ENCODE measurements around the gene PTPRD. TPM values are rescaled to one million over a fixed set of nuclear protein-coding genes. Genes with fewer than 3 reads are reported as not detected.
"Not testable (repeated sequence)": the region's sequence is repeated elsewhere in the genome, so short reads cannot be mapped to it uniquely, and the experiment has no call there.

PTPRD gene
- total RNA-seq, 4 donors from 2014 or later, result 0.78 to 11.7 (median 1.6) TPM

DNA sequence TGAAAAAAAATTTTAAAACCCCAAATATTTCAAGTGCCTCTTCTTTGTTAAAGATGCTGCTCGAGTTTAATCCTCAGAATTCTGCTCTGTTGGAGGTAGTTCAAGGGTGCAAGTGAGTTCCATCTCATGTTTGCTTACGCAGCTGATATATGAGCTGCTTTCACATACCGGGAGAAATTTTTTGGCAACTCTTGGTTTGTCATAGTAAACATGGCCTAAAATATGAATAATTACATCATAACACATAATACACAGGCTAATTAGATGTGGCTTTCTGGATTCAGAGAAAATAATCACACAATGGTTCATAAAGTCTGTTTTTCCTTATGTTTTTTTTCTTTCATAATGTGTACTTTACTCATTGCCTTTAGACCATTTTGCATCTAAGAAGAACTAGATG lies 1134.1 kb downstream of the PTPRD start:
- Histone ChIP-seq H3K27me3 (no peaks in the 10 kb centered on the region), H3K36me3 (no peaks in the 10 kb centered on the region), H3K9me3 (no peaks in the 10 kb centered on the region), H3K4me3 (no peak overlapping the region), H3K27ac (no peak overlapping the region), H3K4me1 (no peaks in the 10 kb centered on the region)
- intact Hi-C loops (cut with DNase I; ENCODE audit: low total_unique reads) (no loop called here), in situ Hi-C loops (cut with MboI; ENCODE audit: low sequenced_read_pairs in 4 of 4) (no loop called here)
- no peak for ATAC-seq
- no peak for DNase-seq
- TF ChIP-seq, protein P1, sequence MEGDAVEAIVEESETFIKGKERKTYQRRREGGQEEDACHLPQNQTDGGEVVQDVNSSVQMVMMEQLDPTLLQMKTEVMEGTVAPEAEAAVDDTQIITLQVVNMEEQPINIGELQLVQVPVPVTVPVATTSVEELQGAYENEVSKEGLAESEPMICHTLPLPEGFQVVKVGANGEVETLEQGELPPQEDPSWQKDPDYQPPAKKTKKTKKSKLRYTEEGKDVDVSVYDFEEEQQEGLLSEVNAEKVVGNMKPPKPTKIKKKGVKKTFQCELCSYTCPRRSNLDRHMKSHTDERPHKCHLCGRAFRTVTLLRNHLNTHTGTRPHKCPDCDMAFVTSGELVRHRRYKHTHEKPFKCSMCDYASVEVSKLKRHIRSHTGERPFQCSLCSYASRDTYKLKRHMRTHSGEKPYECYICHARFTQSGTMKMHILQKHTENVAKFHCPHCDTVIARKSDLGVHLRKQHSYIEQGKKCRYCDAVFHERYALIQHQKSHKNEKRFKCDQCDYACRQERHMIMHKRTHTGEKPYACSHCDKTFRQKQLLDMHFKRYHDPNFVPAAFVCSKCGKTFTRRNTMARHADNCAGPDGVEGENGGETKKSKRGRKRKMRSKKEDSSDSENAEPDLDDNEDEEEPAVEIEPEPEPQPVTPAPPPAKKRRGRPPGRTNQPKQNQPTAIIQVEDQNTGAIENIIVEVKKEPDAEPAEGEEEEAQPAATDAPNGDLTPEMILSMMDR (IDR thresholded peaks at IDR 0.05 in 4 of 5, conservative IDR thresholded peaks at IDR 0.05 in 1 of 5), result no peak
- no peak for TF ChIP-seq POLR2A (IDR thresholded peaks at IDR 0.05)

DNA sequence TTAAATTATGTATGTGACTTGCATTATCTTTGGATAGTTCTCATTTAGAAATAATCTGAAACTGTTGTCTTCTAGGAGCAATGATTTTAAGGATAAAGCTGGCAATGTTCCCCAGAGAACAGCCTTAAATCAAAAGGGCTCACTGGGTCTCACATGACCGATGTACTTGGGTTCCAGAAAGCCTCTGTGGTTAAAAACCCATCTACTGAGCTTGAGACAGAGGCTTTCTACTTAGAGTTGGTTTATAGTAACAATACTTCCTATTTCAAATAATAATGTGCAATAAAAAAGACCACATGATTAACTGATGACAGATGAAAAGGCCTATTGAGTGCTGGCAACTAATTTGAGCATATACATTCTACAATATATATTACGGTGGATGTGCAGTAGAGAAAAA lies 1143.5 kb downstream of the PTPRD start:
- Histone ChIP-seq H3K27ac (no peak overlapping the region), H3K27me3 (no peaks in the 10 kb centered on the region), H3K4me3 (no peak overlapping the region), H3K36me3 (no peaks in the 10 kb centered on the region), H3K4me1 (no peaks in the 10 kb centered on the region), H3K9me3 (no peaks in the 10 kb centered on the region)
- TF ChIP-seq POLR2A (IDR thresholded peaks at IDR 0.05), result no peak
- TF ChIP-seq, protein P1 (IDR thresholded peaks at IDR 0.05 in 4 of 5, conservative IDR thresholded peaks at IDR 0.05 in 1 of 5), result no peak
- no peak for DNase-seq
- in situ Hi-C loops (cut with MboI; ENCODE audit: low sequenced_read_pairs in 4 of 4), result loop anchor here in 1 of 4 donors (25.0 kb wide), 1 partner anchor 107 kb away; no protein-coding TSS in a partner anchor
- intact Hi-C loops (cut with DNase I; ENCODE audit: low total_unique reads), result no loop called here
- ATAC-seq, result no peak

DNA sequence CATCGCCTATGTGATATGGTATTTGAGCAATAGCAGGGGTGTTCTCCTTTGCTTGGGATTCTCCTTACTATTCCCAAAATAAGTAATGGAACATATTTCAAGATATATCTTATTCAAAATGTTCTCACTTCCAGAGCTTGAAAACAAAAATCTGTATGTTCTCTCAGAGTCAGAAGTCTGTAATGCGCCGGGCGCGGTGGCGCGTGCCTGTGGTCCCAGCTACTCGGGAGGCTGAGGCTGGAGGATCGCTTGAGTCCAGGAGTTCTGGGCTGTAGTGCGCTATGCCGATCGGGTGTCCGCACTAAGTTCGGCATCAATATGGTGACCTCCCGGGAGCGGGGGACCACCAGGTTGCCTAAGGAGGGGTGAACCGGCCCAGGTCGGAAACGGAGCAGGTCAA lies 1170.9 kb downstream of the PTPRD start:
- H3K27ac ChIP-seq; intact Hi-C loops (cut with DNase I; ENCODE audit: low total_unique reads); H3K4me3 ChIP-seq; H3K9me3 ChIP-seq; in situ Hi-C loops (cut with MboI; ENCODE audit: low sequenced_read_pairs in 4 of 4); DNase-seq; ATAC-seq; H3K27me3 ChIP-seq; H3K4me1 ChIP-seq; H3K36me3 ChIP-seq: not testable (repeated sequence)

DNA sequence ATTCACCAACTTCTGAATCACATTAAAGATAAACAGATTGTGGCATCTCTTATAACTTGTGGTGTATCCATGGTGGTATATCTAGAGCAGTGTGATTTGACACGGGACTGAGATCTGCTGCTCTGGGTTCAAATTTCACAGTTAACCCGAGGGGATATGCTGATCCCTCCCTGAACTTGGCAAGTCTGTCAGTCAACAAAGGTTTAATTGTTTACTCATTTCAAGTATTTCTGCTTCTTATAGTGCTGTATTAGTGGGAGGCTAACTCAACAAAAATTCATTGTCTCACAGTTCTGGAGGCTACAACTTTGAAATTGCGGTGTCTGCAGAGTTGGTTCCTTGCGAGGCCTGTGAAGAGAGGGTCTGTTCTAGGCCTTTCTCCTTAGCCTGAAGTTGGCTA lies 1175.2 kb downstream of the PTPRD start:
- Histone ChIP-seq H3K9me3 (no peaks in the 10 kb centered on the region), H3K36me3 (no peaks in the 10 kb centered on the region), H3K4me3 (no peak overlapping the region), H3K27me3 (no peaks in the 10 kb centered on the region), H3K27ac (no peak overlapping the region), H3K4me1 (no peaks in the 10 kb centered on the region)
- no peak for TF ChIP-seq POLR2A (IDR thresholded peaks at IDR 0.05)
- TF ChIP-seq, protein P1 (IDR thresholded peaks at IDR 0.05 in 4 of 5, conservative IDR thresholded peaks at IDR 0.05 in 1 of 5), result no peak
- in situ Hi-C loops (cut with MboI; ENCODE audit: low sequenced_read_pairs in 4 of 4), result no loop called here
- ATAC-seq, result no peak
- DNase-seq, result no peak
- intact Hi-C loops (cut with DNase I; ENCODE audit: low total_unique reads), result no loop called here

DNA sequence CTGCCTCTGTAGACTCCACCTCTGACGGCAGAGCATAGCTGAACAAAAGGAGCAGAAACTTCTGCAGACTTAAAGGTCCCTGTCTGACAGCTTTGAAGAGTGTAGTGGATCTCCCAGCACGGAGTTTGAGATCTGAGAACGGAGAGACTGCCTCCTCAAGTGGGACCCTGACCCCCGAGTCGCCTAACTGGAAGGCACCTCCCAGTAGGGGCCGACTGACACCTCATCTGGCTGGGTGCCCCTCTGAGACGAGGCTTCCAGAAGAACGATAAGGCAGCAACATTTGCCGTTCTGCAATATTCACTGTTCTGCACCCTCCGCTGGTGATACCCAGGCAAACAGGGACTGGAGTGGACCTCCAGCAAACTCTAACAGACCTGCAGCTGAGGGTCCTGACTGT lies 1186.3 kb downstream of the PTPRD start:
- not testable (repeated sequence) for ATAC-seq, H3K9me3 ChIP-seq, DNase-seq

DNA sequence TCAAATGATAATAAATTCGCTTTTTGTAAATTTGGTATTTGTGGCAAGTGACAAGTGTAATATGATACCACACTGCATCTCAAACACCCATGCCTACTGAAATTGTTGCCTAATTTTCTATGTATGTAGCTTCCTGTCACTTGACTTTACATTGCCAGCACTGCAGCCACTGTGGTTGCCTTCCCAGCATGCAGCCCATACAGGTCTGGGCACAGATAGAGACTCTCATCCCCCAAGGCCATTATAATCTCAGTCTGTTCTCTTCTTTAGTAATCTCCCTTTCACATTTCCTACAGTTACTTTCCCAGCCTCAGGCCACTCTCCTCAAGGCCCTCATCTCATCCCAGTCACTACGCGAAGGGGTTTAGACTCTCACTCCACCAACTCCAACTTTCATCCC lies 1200.6 kb downstream of the PTPRD start:
- Histone ChIP-seq H3K4me3 (no peak overlapping the region), H3K27me3 (no peaks in the 10 kb centered on the region), H3K9me3 (no peaks in the 10 kb centered on the region), H3K4me1 (no peaks in the 10 kb centered on the region), H3K36me3 (no peaks in the 10 kb centered on the region), H3K27ac (no peak overlapping the region)
- DNase-seq (no peak), ATAC-seq (no peak)
- in situ Hi-C loops (cut with MboI; ENCODE audit: low sequenced_read_pairs in 4 of 4) (loop anchor here in 1 of 4 donors (25.0 kb wide), 1 partner anchor 100 kb away; no protein-coding TSS in a partner anchor), intact Hi-C loops (cut with DNase I; ENCODE audit: low total_unique reads) (no loop called here)
- TF ChIP-seq, protein P1 (IDR thresholded peaks at IDR 0.05 in 4 of 5, conservative IDR thresholded peaks at IDR 0.05 in 1 of 5), result no peak
- TF ChIP-seq POLR2A (IDR thresholded peaks at IDR 0.05), result no peak

More for the DNA sequence above, 1186.3 kb downstream of the PTPRD start:
- H3K27me3 ChIP-seq; H3K27ac ChIP-seq; in situ Hi-C loops (cut with MboI; ENCODE audit: low sequenced_read_pairs in 4 of 4); H3K4me1 ChIP-seq; intact Hi-C loops (cut with DNase I; ENCODE audit: low total_unique reads); H3K36me3 ChIP-seq; H3K4me3 ChIP-seq: not testable (repeated sequence)
